A549 (cell line): ENCODE data around the gene GMDS.

Source experiments
- HDAC2 ChIP-seq: fragments of 200-600 bp; sonication (generic); IDR thresholded peaks from 2 replicates; pipeline ENCODE4 v1.6.1; 2016
- HOXA7 ChIP-seq: fragments of 250-450 bp; sonication (Bioruptor Pico); IDR thresholded peaks from 2 replicates; pipeline ENCODE4 v1.5.0; 2020; ENCODE audit warnings: mild to moderate bottlenecking, moderate library complexity
- KDM1A ChIP-seq: fragments of 200-600 bp; sonication (generic); IDR thresholded peaks from 2 replicates; pipeline ENCODE4 v1.6.1; 2016; ENCODE audit warnings: low read depth, mild to moderate bottlenecking
- NFE2L2 ChIP-seq: fragments of 150-350 bp; conservative IDR thresholded peaks from 2 replicates; pipeline ENCODE4 v1.6.1; 2014; ENCODE audit warnings: low read length
- NPAS2 ChIP-seq: fragments of 250-450 bp; sonication (Bioruptor Pico); IDR thresholded peaks from 2 replicates; pipeline ENCODE4 v1.8.0; 2022; ENCODE audit warnings: mild to moderate bottlenecking, moderate library complexity, borderline replicate concordance
- TF ChIP-seq, protein P1 (sequence below): fragments of >200 bp; sonication (Bioruptor Twin); formaldehyde crosslinking; IDR thresholded peaks from 3 replicates; pipeline ENCODE4 v1.5.1; 2016
- TF ChIP-seq, protein P2 (sequence below): IDR thresholded peaks from 2 replicates; pipeline ENCODE4 v1.6.1; 2012

GRCh38 chr6:1726341-1726768 is 519.0 kb downstream of the GMDS start:
- TF ChIP-seq, protein P1, sequence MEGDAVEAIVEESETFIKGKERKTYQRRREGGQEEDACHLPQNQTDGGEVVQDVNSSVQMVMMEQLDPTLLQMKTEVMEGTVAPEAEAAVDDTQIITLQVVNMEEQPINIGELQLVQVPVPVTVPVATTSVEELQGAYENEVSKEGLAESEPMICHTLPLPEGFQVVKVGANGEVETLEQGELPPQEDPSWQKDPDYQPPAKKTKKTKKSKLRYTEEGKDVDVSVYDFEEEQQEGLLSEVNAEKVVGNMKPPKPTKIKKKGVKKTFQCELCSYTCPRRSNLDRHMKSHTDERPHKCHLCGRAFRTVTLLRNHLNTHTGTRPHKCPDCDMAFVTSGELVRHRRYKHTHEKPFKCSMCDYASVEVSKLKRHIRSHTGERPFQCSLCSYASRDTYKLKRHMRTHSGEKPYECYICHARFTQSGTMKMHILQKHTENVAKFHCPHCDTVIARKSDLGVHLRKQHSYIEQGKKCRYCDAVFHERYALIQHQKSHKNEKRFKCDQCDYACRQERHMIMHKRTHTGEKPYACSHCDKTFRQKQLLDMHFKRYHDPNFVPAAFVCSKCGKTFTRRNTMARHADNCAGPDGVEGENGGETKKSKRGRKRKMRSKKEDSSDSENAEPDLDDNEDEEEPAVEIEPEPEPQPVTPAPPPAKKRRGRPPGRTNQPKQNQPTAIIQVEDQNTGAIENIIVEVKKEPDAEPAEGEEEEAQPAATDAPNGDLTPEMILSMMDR = no peak
- TF ChIP-seq NPAS2 (CRISPR knock-in tag) = no peak
- TF ChIP-seq NFE2L2 = no peak
- TF ChIP-seq, protein P2, sequence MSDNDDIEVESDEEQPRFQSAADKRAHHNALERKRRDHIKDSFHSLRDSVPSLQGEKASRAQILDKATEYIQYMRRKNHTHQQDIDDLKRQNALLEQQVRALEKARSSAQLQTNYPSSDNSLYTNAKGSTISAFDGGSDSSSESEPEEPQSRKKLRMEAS = no peak
- TF ChIP-seq HDAC2 = no peak
- no peak for TF ChIP-seq KDM1A
- TF ChIP-seq HOXA7 (CRISPR knock-in tag) = no peak
